ENCODE data around the gene CTRL. TPM values are rescaled to one million over a fixed set of nuclear protein-coding genes. Genes with fewer than 3 reads are reported as not detected.
A peak's percentile ranks its signal among the peaks of the same experiment; 100 is the strongest.

The CTRL gene
- total RNA-seq, 3 donors from 2014 or later, result 0.61 to 2.3 (median 0.80) TPM

DNA sequence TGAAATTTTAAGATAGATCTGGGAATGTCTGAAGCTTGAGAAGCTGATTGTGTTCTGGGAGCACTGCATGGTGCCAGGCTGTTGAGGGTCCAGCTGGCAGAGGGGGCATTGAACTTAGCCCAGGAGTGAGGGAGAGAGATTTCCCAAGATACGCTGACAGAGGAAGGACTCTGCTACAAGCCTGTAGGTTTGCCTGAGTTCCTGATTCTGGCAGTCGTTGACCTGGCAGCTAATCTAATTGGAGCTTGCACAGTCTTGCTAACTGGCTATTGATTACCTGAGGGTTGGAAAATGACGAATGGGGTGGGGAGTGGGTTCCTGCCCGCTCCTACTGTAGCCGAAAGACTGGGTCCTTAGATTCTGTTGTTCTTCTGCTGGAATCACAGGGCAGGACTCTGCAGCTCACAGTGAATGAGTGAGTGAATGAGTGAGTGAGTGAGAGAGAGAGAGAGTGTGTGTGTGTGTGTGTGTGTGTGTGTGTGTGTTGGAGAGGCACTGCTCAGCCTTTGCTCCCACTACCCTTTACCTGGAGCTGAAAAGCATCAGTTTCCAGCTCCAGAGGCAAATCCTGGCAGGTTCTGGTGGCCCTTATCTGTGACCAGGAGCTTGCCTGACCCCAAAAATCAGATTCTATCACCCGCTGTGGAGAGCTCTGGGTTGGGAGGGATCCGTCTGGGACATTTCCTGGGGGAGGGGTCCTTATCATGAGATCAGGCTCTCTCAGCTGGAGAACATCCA, 16.7 kb downstream of the CTRL start:
- no peaks in the 10 kb centered on the region for H3K36me3 ChIP-seq (ENCODE audit: low read depth)
- no peak for ATAC-seq
- H3K4me1 ChIP-seq (ENCODE audit: low read depth), result no peaks in the 10 kb centered on the region

GRCh38 chr16:67910158-67910557, 21.5 kb downstream of the CTRL start:
- H3K36me3 ChIP-seq (ENCODE audit: low read depth), result no peaks in the 10 kb centered on the region
- intact Hi-C loops (cut with DNase I, micrococcal nuclease), result no loop called here
- no peak overlapping the region for H3K4me3 ChIP-seq
- H3K9me3 ChIP-seq, result no peaks in the 10 kb centered on the region
- ATAC-seq (peak; percentile 18), DNase-seq (no peak)
- TF ChIP-seq, protein P1, sequence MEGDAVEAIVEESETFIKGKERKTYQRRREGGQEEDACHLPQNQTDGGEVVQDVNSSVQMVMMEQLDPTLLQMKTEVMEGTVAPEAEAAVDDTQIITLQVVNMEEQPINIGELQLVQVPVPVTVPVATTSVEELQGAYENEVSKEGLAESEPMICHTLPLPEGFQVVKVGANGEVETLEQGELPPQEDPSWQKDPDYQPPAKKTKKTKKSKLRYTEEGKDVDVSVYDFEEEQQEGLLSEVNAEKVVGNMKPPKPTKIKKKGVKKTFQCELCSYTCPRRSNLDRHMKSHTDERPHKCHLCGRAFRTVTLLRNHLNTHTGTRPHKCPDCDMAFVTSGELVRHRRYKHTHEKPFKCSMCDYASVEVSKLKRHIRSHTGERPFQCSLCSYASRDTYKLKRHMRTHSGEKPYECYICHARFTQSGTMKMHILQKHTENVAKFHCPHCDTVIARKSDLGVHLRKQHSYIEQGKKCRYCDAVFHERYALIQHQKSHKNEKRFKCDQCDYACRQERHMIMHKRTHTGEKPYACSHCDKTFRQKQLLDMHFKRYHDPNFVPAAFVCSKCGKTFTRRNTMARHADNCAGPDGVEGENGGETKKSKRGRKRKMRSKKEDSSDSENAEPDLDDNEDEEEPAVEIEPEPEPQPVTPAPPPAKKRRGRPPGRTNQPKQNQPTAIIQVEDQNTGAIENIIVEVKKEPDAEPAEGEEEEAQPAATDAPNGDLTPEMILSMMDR (IDR thresholded peaks at IDR 0.05), result no peak
- H3K4me1 ChIP-seq (ENCODE audit: low read depth), result no peaks in the 10 kb centered on the region

More for the DNA sequence above, 16.7 kb downstream of the CTRL start:
- TF ChIP-seq, protein P1 (IDR thresholded peaks at IDR 0.05), result no peak
- no peaks in the 10 kb centered on the region for H3K9me3 ChIP-seq
- no peak overlapping the region for H3K4me3 ChIP-seq
- no peak for DNase-seq
- intact Hi-C loops (cut with DNase I, micrococcal nuclease), result no loop called here

- no peaks in the 10 kb centered on the region for H3K4me1 ChIP-seq (ENCODE audit: low read depth)
- no peak overlapping the region for H3K4me3 ChIP-seq
- ATAC-seq (no peak), DNase-seq (no peak)
- intact Hi-C loops (cut with DNase I, micrococcal nuclease), result no loop called here
- no peaks in the 10 kb centered on the region for H3K36me3 ChIP-seq (ENCODE audit: low read depth)
- H3K9me3 ChIP-seq, result no peaks in the 10 kb centered on the region
- TF ChIP-seq, protein P1 (IDR thresholded peaks at IDR 0.05), result no peak
Measured at GRCh38 chr16:67909056-67909742, 22.5 kb downstream of the CTRL start.

DNA sequence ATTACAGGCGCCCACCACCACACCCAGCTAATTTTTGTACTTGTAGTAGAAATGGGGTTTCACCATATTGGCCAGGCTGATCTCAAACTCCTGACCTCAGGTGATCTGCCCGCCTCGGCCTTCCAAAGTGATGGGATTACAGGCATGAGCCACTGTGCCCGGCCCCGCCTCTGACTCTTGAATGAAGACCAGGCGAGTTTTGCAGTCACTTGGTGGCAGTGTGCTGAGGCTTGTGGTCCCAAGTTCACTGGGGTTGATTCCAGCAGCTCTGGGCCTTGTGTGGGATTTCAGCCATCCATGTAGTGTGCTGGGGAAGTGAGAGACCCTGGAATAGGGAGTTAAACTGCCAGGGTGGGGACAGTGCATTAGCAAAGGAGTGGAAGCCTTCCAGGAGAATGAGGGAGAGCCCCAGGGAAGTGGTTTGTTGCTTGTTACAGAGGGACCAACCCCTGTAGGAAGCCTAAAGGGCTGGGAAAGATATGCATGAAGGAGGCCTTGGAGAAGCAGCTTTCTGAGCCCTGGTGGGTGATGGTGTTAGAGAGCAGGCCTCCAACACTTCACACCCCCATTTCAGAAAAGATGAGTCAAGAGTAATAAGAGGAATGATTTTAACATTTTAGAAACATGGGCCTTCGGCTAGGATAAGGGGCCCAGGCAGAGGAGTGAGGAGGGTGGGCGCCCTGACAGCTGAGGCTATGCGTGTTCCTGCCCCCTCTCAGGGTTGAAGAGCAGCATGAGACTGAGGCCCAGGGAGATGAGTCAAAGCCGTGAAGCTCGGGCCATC, 24.1 kb downstream of the CTRL start:
- Histone ChIP-seq H3K4me1 (ENCODE audit: low read depth) (no peaks in the 10 kb centered on the region), H3K9me3 (no peaks in the 10 kb centered on the region), H3K4me3 (no peak overlapping the region), H3K36me3 (ENCODE audit: low read depth) (no peaks in the 10 kb centered on the region)
- intact Hi-C loops (cut with DNase I, micrococcal nuclease), result no loop called here
- TF ChIP-seq, protein P1 (IDR thresholded peaks at IDR 0.05), result no peak
- DNase-seq (no peak), ATAC-seq (no peak)

- no peak for DNase-seq
- Histone ChIP-seq H3K4me3 (no peak overlapping the region), H3K4me1 (ENCODE audit: low read depth) (peaks cover 8% of the 10 kb centered on the region), H3K9me3 (no peaks in the 10 kb centered on the region), H3K36me3 (ENCODE audit: low read depth) (no peaks in the 10 kb centered on the region)
- TF ChIP-seq, protein P1 (IDR thresholded peaks at IDR 0.05), result no peak
- intact Hi-C loops (cut with DNase I, micrococcal nuclease), result no loop called here
- no peak for ATAC-seq
Measured at GRCh38 chr16:67902831-67903230, 28.8 kb downstream of the CTRL start.

All from mucosa of descending colon (tissue), 3 donors.